ENCODE measurements around the gene SMYD3. TPM values are rescaled to one million over a fixed set of nuclear protein-coding genes. Genes with fewer than 3 reads are reported as not detected.

Gene SMYD3
- total and polyA plus RNA-seq, 2 of the 13 experiments (the other 11 are each of a cell fraction or from before 2014, with no cell fraction given): 27.7 to 35.8 TPM

DNA sequence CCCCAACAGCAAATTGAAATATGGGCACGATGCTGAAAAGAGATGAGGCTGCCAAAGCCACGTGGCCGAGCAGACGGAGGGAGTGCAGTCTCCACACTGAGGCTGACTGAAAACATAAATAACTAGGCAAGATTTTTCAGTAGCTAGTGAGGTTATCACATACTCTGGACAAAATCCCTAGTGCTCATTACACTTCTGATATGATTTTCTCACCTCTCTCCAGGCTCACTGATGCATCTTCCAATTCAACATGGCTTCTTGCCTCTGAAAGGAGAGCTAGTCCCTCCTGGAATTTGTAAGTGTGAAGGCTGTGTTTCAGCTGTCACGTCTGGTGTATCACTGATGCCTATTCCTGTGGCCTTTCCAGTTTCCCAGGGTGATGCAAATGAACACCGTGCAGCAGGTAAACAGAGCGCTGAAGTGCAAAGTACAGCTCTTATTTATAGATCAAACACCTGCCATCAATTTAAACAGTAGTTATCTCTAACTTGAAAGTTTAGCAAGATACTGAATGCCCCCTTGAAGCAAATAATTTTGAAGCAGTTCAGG, 696.2 kb downstream of the SMYD3 start (continued):
- TF ChIP-seq YEATS2 (CRISPR knock-in tag; IDR thresholded peaks at IDR 0.05; ENCODE audit: borderline replicate concordance) (no peak), ELF1 (CRISPR knock-in tag; IDR thresholded peaks at IDR 0.05) (no peak), NONO (IDR thresholded peaks at IDR 0.05) (no peak), NONO (CRISPR knock-in tag; conservative IDR thresholded peaks at IDR 0.05) (peak; percentile 72), FIP1L1 (IDR thresholded peaks at IDR 0.05; ENCODE audit: borderline replicate concordance, insufficient read depth, low read depth, low read length) (no peak), NR1H2 (CRISPR knock-in tag; IDR thresholded peaks at IDR 0.05; ENCODE audit: borderline replicate concordance, low read depth) (no peak), MEIS2 (CRISPR knock-in tag; IDR thresholded peaks at IDR 0.05) (0 out of 2 replicates have a peak, but pooled peaks have one; percentile 28), THAP11 (CRISPR knock-in tag; IDR thresholded peaks at IDR 0.05) (peak; percentile 35; the same call in 1 of the 2 replicates), ZNF672 (CRISPR knock-in tag; IDR thresholded peaks at IDR 0.05) (no peak), RBM22 (optimal IDR thresholded peaks at IDR 0.05; ENCODE audit: low read length) (no peak), ZNF138 (CRISPR knock-in tag; IDR thresholded peaks at IDR 0.05; ENCODE audit: low read depth) (no peak)
- TF ChIP-seq, protein P1, sequence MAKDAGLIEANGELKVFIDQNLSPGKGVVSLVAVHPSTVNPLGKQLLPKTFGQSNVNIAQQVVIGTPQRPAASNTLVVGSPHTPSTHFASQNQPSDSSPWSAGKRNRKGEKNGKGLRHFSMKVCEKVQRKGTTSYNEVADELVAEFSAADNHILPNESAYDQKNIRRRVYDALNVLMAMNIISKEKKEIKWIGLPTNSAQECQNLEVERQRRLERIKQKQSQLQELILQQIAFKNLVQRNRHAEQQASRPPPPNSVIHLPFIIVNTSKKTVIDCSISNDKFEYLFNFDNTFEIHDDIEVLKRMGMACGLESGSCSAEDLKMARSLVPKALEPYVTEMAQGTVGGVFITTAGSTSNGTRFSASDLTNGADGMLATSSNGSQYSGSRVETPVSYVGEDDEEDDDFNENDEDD (CRISPR knock-in tag; IDR thresholded peaks at IDR 0.05; ENCODE audit: borderline replicate concordance): 0 out of 2 replicates have a peak, but pooled peaks have one; percentile 37
- TF ChIP-seq, protein P2, sequence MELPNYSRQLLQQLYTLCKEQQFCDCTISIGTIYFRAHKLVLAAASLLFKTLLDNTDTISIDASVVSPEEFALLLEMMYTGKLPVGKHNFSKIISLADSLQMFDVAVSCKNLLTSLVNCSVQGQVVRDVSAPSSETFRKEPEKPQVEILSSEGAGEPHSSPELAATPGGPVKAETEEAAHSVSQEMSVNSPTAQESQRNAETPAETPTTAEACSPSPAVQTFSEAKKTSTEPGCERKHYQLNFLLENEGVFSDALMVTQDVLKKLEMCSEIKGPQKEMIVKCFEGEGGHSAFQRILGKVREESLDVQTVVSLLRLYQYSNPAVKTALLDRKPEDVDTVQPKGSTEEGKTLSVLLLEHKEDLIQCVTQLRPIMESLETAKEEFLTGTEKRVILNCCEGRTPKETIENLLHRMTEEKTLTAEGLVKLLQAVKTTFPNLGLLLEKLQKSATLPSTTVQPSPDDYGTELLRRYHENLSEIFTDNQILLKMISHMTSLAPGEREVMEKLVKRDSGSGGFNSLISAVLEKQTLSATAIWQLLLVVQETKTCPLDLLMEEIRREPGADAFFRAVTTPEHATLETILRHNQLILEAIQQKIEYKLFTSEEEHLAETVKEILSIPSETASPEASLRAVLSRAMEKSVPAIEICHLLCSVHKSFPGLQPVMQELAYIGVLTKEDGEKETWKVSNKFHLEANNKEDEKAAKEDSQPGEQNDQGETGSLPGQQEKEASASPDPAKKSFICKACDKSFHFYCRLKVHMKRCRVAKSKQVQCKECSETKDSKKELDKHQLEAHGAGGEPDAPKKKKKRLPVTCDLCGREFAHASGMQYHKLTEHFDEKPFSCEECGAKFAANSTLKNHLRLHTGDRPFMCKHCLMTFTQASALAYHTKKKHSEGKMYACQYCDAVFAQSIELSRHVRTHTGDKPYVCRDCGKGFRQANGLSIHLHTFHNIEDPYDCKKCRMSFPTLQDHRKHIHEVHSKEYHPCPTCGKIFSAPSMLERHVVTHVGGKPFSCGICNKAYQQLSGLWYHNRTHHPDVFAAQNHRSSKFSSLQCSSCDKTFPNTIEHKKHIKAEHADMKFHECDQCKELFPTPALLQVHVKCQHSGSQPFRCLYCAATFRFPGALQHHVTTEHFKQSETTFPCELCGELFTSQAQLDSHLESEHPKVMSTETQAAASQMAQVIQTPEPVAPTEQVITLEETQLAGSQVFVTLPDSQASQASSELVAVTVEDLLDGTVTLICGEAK (IDR thresholded peaks at IDR 0.05): no peak
- TF ChIP-seq, protein P2 (CRISPR knock-in tag; IDR thresholded peaks at IDR 0.05): no peak
- TF ChIP-seq, protein P3, sequence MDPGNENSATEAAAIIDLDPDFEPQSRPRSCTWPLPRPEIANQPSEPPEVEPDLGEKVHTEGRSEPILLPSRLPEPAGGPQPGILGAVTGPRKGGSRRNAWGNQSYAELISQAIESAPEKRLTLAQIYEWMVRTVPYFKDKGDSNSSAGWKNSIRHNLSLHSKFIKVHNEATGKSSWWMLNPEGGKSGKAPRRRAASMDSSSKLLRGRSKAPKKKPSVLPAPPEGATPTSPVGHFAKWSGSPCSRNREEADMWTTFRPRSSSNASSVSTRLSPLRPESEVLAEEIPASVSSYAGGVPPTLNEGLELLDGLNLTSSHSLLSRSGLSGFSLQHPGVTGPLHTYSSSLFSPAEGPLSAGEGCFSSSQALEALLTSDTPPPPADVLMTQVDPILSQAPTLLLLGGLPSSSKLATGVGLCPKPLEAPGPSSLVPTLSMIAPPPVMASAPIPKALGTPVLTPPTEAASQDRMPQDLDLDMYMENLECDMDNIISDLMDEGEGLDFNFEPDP (CRISPR knock-in tag; conservative IDR thresholded peaks at IDR 0.05): 0 out of 2 replicates have a peak, but pooled peaks have one; percentile 36
- TF ChIP-seq, protein P4, sequence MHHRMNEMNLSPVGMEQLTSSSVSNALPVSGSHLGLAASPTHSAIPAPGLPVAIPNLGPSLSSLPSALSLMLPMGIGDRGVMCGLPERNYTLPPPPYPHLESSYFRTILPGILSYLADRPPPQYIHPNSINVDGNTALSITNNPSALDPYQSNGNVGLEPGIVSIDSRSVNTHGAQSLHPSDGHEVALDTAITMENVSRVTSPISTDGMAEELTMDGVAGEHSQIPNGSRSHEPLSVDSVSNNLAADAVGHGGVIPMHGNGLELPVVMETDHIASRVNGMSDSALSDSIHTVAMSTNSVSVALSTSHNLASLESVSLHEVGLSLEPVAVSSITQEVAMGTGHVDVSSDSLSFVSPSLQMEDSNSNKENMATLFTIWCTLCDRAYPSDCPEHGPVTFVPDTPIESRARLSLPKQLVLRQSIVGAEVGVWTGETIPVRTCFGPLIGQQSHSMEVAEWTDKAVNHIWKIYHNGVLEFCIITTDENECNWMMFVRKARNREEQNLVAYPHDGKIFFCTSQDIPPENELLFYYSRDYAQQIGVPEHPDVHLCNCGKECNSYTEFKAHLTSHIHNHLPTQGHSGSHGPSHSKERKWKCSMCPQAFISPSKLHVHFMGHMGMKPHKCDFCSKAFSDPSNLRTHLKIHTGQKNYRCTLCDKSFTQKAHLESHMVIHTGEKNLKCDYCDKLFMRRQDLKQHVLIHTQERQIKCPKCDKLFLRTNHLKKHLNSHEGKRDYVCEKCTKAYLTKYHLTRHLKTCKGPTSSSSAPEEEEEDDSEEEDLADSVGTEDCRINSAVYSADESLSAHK (CRISPR knock-in tag; IDR thresholded peaks at IDR 0.05; ENCODE audit: borderline replicate concordance): no peak
